Globus pallidus (tissue), 1 donor: ENCODE measurements around the gene PTGER3.

Experiments
- DNase-seq: peaks from one replicate; pipeline ENCODE4 v3.0.0-alpha.2; 2015; ENCODE audit warnings: low spot score

Gene PTGER3

GRCh38 chr1:71049951-71050598 is 2.5 kb upstream of the PTGER3 start:
- DNase-seq = peak; percentile 65

GRCh38 chr1:71046891-71047634 is 553 bp downstream of the PTGER3 start:
- DNase-seq = no peak

GRCh38 chr1:71045463-71046028 is 2.1 kb downstream of the PTGER3 start:
- DNase-seq = no peak

- no peak for DNase-seq
Measured at GRCh38 chr1:71044833-71045232, 2.8 kb downstream of the PTGER3 start.

- no peak for DNase-seq
Measured at GRCh38 chr1:71043065-71043464, 4.6 kb downstream of the PTGER3 start.

- no peak for DNase-seq
Measured at GRCh38 chr1:71041806-71042205, 5.8 kb downstream of the PTGER3 start.

- DNase-seq = no peak
Measured at GRCh38 chr1:71039661-71040262, 7.9 kb downstream of the PTGER3 start.

GRCh38 chr1:71038942-71039341 is 8.7 kb downstream of the PTGER3 start:
- no peak for DNase-seq

GRCh38 chr1:71037829-71038620 is 9.6 kb downstream of the PTGER3 start:
- no peak for DNase-seq

GRCh38 chr1:71037066-71037465 is 10.6 kb downstream of the PTGER3 start:
- DNase-seq = no peak

GRCh38 chr1:71033136-71033535 is 14.5 kb downstream of the PTGER3 start:
- DNase-seq = no peak

GRCh38 chr1:71031426-71031825 is 16.2 kb downstream of the PTGER3 start:
- no peak for DNase-seq

GRCh38 chr1:71030026-71030425 is 17.6 kb downstream of the PTGER3 start:
- DNase-seq = no peak

GRCh38 chr1:71028981-71029380 is 18.6 kb downstream of the PTGER3 start:
- no peak for DNase-seq

GRCh38 chr1:71027991-71028390 is 19.6 kb downstream of the PTGER3 start:
- no peak for DNase-seq

- DNase-seq = no peak
Measured at GRCh38 chr1:71026093-71026492, 21.5 kb downstream of the PTGER3 start.

- DNase-seq = no peak
Measured at GRCh38 chr1:71023515-71023914, 24.1 kb downstream of the PTGER3 start.

GRCh38 chr1:71019233-71019969 is 28.2 kb downstream of the PTGER3 start:
- DNase-seq = peak; percentile 43

- DNase-seq = no peak
Measured at GRCh38 chr1:71018791-71019190, 28.8 kb downstream of the PTGER3 start.

GRCh38 chr1:71015745-71016144 is 31.9 kb downstream of the PTGER3 start:
- DNase-seq = no peak

- DNase-seq = no peak
Measured at GRCh38 chr1:71014178-71014579, 33.4 kb downstream of the PTGER3 start.
